ENCODE measurements around the gene CACFD1. TPM values are rescaled to one million over a fixed set of nuclear protein-coding genes. Genes with fewer than 3 reads are reported as not detected.

The CACFD1 gene
- total and polyA plus RNA-seq, 2 donors (not counting 1 experiment from before 2014, with no cell fraction given) = 27.4 to 31.1 TPM

DNA sequence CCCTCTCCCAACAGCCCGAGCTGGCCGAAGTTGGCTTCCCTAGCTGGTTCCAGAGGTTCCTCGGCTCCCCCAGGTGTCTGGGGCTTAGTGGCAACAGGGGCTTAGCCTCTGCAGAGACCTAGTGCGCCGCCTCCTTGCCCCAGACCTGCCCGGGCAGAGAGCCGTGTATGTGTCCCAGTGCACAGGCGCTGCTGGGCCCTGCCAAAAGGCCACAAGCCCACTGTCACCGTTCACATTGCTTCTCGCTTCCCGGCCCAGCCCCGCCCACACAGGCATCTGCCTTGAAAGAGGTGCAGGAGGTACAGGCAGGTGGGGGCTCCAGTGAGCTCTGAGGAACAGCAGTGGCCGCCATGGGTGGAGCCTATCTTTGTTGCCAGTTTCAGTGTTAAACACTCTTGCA, 2.5 kb upstream of the CACFD1 start:
- ATAC-seq (ENCODE audit: low read depth) = no peak
- H3K9me3 Mint-ChIP-seq (ENCODE audit: insufficient read depth) = no peaks in the 10 kb centered on the region
- ChIA-PET POLR2A (interaction anchor here (1.2 kb wide), 1 partner anchor 15 kb away, joined by 4 read pairs; no protein-coding TSS in a partner anchor), CTCF (no interaction called here)
- H3K36me3 ChIP-seq (replicated peaks in 1 of 2; ENCODE audit: control extremely low read depth in 1 of 2, control insufficient read depth in 1 of 2, extremely low read depth in 1 of 2, insufficient read depth in 2 of 2, low read length in 1 of 2) = no peaks in the 10 kb centered on the region
- no peak overlapping the region for H3K27ac ChIP-seq (ENCODE audit: low read length in 2 of 2)
- H3K27me3 ChIP-seq (replicated peaks in 1 of 4; ENCODE audit: control extremely low read depth in 1 of 4, control insufficient read depth in 3 of 4, insufficient read depth in 4 of 4, low read length in 3 of 4) = no peaks in the 10 kb centered on the region
- intact Hi-C loops (cut with micrococcal nuclease) = no loop called here
- no peak overlapping the region for H2AFZ ChIP-seq (ENCODE audit: insufficient read depth, low read depth, low read length, poor library complexity, severe bottlenecking)
- peaks cover 22% of the 10 kb centered on the region for H3K4me1 Mint-ChIP-seq
- H3K9me3 ChIP-seq (ENCODE audit: control extremely low read depth in 1 of 3, control insufficient read depth in 2 of 3, insufficient read depth in 1 of 3, low read length in 2 of 3) = no peaks in the 10 kb centered on the region
- H3K79me2 ChIP-seq (ENCODE audit: control insufficient read depth, insufficient read depth, low read length) = peaks cover 3% of the 10 kb centered on the region
- H3K4me3 Mint-ChIP-seq = no peak overlapping the region
- H3K27ac Mint-ChIP-seq = no peak overlapping the region
- H3K4me2 ChIP-seq (replicated peaks; ENCODE audit: low read depth, low read length, poor library complexity, severe bottlenecking) = no peak overlapping the region
- H3K27me3 Mint-ChIP-seq = no peaks in the 10 kb centered on the region
- DNase-seq = no peak
- no peak overlapping the region for H3K9ac ChIP-seq (ENCODE audit: low read length)
- H3K4me3 ChIP-seq (ENCODE audit: control extremely low read depth in 1 of 5, extremely low read depth in 1 of 5, insufficient read depth in 1 of 5, low read depth in 2 of 5, low read length in 4 of 5) = no peak overlapping the region
- peaks cover 13 to 26% of the 10 kb centered on the region in 2 donors for H3K4me1 ChIP-seq (ENCODE audit: control insufficient read depth in 2 of 2, insufficient read depth in 2 of 2, low read length in 2 of 2)
- 90% methylated on average over 13 of the region's 13 CpGs for WGBS (ENCODE audit: insufficient coverage)
- TF ChIP-seq EZH2 (IDR thresholded peaks at IDR 0.05; ENCODE audit: borderline replicate concordance, insufficient read depth, low read depth, low read length, poor library complexity, severe bottlenecking) = no peak
- TF ChIP-seq, protein P1, sequence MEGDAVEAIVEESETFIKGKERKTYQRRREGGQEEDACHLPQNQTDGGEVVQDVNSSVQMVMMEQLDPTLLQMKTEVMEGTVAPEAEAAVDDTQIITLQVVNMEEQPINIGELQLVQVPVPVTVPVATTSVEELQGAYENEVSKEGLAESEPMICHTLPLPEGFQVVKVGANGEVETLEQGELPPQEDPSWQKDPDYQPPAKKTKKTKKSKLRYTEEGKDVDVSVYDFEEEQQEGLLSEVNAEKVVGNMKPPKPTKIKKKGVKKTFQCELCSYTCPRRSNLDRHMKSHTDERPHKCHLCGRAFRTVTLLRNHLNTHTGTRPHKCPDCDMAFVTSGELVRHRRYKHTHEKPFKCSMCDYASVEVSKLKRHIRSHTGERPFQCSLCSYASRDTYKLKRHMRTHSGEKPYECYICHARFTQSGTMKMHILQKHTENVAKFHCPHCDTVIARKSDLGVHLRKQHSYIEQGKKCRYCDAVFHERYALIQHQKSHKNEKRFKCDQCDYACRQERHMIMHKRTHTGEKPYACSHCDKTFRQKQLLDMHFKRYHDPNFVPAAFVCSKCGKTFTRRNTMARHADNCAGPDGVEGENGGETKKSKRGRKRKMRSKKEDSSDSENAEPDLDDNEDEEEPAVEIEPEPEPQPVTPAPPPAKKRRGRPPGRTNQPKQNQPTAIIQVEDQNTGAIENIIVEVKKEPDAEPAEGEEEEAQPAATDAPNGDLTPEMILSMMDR (IDR thresholded peaks at IDR 0.05) = no peak
- no peaks in the 10 kb centered on the region for H4K20me1 ChIP-seq (ENCODE audit: control insufficient read depth, insufficient read depth, low read length, poor library complexity, severe bottlenecking)

DNA sequence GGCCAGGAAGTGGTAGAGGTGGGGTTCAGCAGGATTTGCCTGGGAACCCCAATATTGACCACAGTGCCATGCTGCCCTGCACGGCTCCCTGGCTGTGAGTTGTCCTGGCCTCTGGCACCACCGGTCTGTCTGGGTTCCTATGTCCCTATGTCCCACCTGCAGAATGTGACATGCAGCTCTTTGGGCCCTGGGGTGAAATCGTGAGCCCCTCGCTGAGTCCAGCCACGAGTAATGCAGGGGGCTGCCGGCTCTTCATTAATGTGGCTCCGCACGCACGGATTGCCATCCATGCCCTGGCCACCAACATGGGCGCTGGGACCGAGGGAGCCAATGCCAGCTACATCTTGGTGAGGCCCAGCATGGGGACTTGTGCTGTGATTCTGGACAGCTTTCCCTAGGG, 2.0 kb upstream of the CACFD1 start:
- H3K79me2 ChIP-seq (ENCODE audit: control insufficient read depth, insufficient read depth, low read length) = peaks cover 8% of the 10 kb centered on the region
- H3K27ac ChIP-seq (ENCODE audit: low read length in 2 of 2) = no peak overlapping the region
- no peak overlapping the region for H3K4me2 ChIP-seq (replicated peaks; ENCODE audit: low read depth, low read length, poor library complexity, severe bottlenecking)
- WGBS (ENCODE audit: insufficient coverage) = 95% methylated on average over 11 of the region's 11 CpGs
- ATAC-seq (ENCODE audit: low read depth) = no peak
- no peaks in the 10 kb centered on the region for H4K20me1 ChIP-seq (ENCODE audit: control insufficient read depth, insufficient read depth, low read length, poor library complexity, severe bottlenecking)
- intact Hi-C loops (cut with micrococcal nuclease) = no loop called here
- ChIA-PET CTCF (no interaction called here), POLR2A (interaction anchor here (1.2 kb wide), 1 partner anchor 16 kb away, joined by 4 read pairs; no protein-coding TSS in a partner anchor)
- Mint-ChIP-seq H3K4me3 (no peak overlapping the region), H3K4me1 (peaks cover 24% of the 10 kb centered on the region), H3K9me3 (ENCODE audit: insufficient read depth) (no peaks in the 10 kb centered on the region), H3K27ac (no peak overlapping the region), H3K27me3 (no peaks in the 10 kb centered on the region)
- H3K9ac ChIP-seq (ENCODE audit: low read length) = no peak overlapping the region
- H2AFZ ChIP-seq (ENCODE audit: insufficient read depth, low read depth, low read length, poor library complexity, severe bottlenecking) = no peak overlapping the region
- DNase-seq = no peak
- H3K27me3 ChIP-seq (replicated peaks in 1 of 4; ENCODE audit: control extremely low read depth in 1 of 4, control insufficient read depth in 3 of 4, insufficient read depth in 4 of 4, low read length in 3 of 4) = no peaks in the 10 kb centered on the region
- H3K4me3 ChIP-seq (ENCODE audit: control extremely low read depth in 1 of 5, extremely low read depth in 1 of 5, insufficient read depth in 1 of 5, low read depth in 2 of 5, low read length in 4 of 5) = no peak overlapping the region
- H3K36me3 ChIP-seq (replicated peaks in 1 of 2; ENCODE audit: control extremely low read depth in 1 of 2, control insufficient read depth in 1 of 2, extremely low read depth in 1 of 2, insufficient read depth in 2 of 2, low read length in 1 of 2) = no peaks in the 10 kb centered on the region
- TF ChIP-seq EZH2 (IDR thresholded peaks at IDR 0.05; ENCODE audit: borderline replicate concordance, insufficient read depth, low read depth, low read length, poor library complexity, severe bottlenecking) = no peak
- TF ChIP-seq, protein P1 (IDR thresholded peaks at IDR 0.05) = no peak
- H3K4me1 ChIP-seq (ENCODE audit: control insufficient read depth in 2 of 2, insufficient read depth in 2 of 2, low read length in 2 of 2) = peaks cover 13 to 31% of the 10 kb centered on the region in 2 donors
- H3K9me3 ChIP-seq (ENCODE audit: control extremely low read depth in 1 of 3, control insufficient read depth in 2 of 3, insufficient read depth in 1 of 3, low read length in 2 of 3) = no peaks in the 10 kb centered on the region
